Mammary epithelial cell (primary cell): ENCODE results near the gene ASPSCR1.

ENCODE experiments used
- EZH2 ChIP-seq: IDR thresholded peaks from 2 replicates; pipeline ENCODE4 v1.6.1; 2012; ENCODE audit warnings: low read length, inconsistent platforms, borderline replicate concordance
- TF ChIP-seq, protein P1 (sequence below), 2 donors: IDR thresholded peaks in 1 of 2; conservative IDR thresholded peaks in 1 of 2; 2 replicates each; pipeline ENCODE4 v1.5.1; 2011 to 2012; ENCODE audit warnings: inconsistent platforms in 2 of 2, low read length in 2 of 2, mild to moderate bottlenecking in 2 of 2, control low read depth in 1 of 2, low read depth in 1 of 2; ENCODE audit not compliant: insufficient read depth in 1 of 2; ENCODE audit errors: extremely low read depth in 1 of 2

DNA sequence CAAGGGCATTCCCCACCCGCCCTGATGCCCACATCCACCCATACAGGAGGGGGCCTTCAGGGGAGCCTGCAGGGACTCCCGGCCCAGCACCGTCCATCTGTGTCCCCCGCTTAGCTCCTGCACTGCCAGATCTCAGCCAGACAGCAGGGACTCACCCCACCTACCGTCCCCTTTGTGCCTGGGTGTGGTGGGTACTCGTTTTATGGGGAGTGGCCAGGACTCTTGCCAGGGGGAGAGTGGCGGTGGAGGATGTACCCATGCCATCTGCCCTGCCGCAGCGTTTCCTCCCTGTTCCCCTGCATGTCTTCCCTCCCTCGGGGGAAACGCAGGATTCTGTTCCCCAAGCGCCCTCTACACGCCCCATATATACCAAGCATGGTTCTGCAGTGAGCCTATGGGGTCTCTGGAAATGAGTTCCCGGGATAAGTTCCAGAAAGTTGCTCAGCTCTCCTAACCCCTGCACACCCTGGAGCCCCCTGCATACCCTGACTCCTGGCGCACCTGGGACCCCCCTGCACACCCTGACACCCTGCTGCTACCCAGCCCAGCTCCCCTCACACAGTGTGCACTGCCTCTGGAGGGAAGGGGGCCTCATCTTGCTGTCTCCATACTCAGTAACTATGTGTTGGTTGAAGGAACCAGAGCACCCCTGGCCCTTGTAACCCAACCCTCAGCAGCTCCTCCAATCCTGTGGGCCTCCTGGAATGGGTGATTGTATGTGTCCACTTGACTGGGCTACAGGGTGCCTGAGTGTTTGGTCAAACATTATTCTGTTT is 45.7 kb upstream of the ASPSCR1 start:
- TF ChIP-seq, protein P1, sequence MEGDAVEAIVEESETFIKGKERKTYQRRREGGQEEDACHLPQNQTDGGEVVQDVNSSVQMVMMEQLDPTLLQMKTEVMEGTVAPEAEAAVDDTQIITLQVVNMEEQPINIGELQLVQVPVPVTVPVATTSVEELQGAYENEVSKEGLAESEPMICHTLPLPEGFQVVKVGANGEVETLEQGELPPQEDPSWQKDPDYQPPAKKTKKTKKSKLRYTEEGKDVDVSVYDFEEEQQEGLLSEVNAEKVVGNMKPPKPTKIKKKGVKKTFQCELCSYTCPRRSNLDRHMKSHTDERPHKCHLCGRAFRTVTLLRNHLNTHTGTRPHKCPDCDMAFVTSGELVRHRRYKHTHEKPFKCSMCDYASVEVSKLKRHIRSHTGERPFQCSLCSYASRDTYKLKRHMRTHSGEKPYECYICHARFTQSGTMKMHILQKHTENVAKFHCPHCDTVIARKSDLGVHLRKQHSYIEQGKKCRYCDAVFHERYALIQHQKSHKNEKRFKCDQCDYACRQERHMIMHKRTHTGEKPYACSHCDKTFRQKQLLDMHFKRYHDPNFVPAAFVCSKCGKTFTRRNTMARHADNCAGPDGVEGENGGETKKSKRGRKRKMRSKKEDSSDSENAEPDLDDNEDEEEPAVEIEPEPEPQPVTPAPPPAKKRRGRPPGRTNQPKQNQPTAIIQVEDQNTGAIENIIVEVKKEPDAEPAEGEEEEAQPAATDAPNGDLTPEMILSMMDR (conservative IDR thresholded peaks at IDR 0.05 in 1 of 2, IDR thresholded peaks at IDR 0.05 in 1 of 2; ENCODE audit: extremely low read depth in 1 of 2, insufficient read depth in 1 of 2, low read depth in 1 of 2, low read length in 2 of 2) = no peak
- TF ChIP-seq EZH2 = no peak
